Measurements from ENCODE around the gene DPP7.
A peak's percentile ranks its signal among the peaks of the same experiment; 100 is the strongest.

Gene DPP7

GRCh38 chr9:137096785-137097546, 17.6 kb downstream of the DPP7 start:
- Histone ChIP-seq H3K27me3 (ENCODE audit: control insufficient read depth in 1 of 2, insufficient read depth in 2 of 2, low read length in 2 of 2) (no peaks in the 10 kb centered on the region), H3K36me3 (ENCODE audit: control insufficient read depth in 2 of 2, insufficient read depth in 2 of 2, low read length in 2 of 2) (peaks cover 38 to 43% of the 10 kb centered on the region in 2 donors), H3K27ac (ENCODE audit: low read length) (no peak overlapping the region), H3K9ac (ENCODE audit: low read length in 2 of 2) (no peak overlapping the region), H3K9me3 (ENCODE audit: control insufficient read depth in 2 of 2, low read length in 2 of 2) (no peaks in the 10 kb centered on the region), H3K4me3 (ENCODE audit: low read length in 2 of 2) (no peak overlapping the region), H3K4me1 (ENCODE audit: control insufficient read depth, insufficient read depth, low read length) (no peaks in the 10 kb centered on the region)

DNA sequence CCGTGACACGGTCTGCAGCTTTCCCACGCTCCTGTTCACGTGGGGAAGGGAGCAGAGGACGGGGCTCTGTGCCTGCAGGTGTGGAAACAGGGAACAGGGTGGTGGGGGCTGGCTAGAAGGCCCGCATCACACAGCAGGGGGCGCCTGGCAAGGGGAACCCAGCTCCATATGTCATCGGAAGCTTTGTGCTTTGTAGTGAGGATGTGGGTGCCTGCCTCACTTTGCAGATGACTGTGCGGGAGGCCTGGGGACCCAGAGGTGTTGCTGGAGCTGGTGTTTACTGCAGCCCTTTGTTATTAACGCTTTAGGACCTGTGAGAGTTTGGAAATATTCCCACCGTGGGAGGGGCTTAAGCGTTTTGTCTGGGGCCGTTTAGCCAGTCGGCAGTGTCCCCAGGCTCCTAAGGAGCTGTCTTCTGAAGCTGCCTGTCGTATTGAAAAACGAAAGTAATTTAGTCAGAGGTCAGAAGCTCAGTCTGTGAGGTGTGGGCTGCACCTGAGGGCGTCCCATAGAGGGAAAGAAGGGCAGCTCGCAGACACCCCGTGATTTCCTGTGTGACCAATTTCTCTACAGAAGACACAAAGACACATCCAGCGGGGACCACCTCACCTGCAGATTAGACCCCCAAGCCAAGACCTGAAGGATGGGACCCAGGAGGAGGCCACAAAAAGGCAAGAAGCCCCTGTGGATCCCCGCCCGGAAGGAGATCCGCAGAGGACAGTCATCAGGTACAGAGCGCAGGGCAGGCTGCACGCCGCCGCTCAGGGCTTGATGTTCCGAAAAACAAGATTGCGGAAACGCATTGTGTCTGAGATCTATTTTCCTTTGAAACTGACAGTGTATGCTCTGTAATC, 18.6 kb downstream of the DPP7 start:
- no peak overlapping the region for H3K9ac ChIP-seq (ENCODE audit: low read length in 2 of 2)
- no peaks in the 10 kb centered on the region for H3K9me3 ChIP-seq (ENCODE audit: control insufficient read depth in 2 of 2, low read length in 2 of 2)
- peaks cover 30 to 36% of the 10 kb centered on the region in 2 donors for H3K36me3 ChIP-seq (ENCODE audit: control insufficient read depth in 2 of 2, insufficient read depth in 2 of 2, low read length in 2 of 2)
- no peaks in the 10 kb centered on the region for H3K27me3 ChIP-seq (ENCODE audit: control insufficient read depth in 1 of 2, insufficient read depth in 2 of 2, low read length in 2 of 2)
- no peaks in the 10 kb centered on the region for H3K4me1 ChIP-seq (ENCODE audit: control insufficient read depth, insufficient read depth, low read length)
- H3K27ac ChIP-seq (ENCODE audit: low read length): no peak overlapping the region
- H3K4me3 ChIP-seq (ENCODE audit: low read length in 2 of 2): no peak overlapping the region

GRCh38 chr9:137089232-137089947, 25.1 kb downstream of the DPP7 start:
- no peak overlapping the region for H3K4me3 ChIP-seq (ENCODE audit: low read length in 2 of 2)
- no peaks in the 10 kb centered on the region for H3K9me3 ChIP-seq (ENCODE audit: control insufficient read depth in 2 of 2, low read length in 2 of 2)
- no peak overlapping the region for H3K27ac ChIP-seq (ENCODE audit: low read length)
- peaks cover 14% of the 10 kb centered on the region for H3K4me1 ChIP-seq (ENCODE audit: control insufficient read depth, insufficient read depth, low read length)
- no peak overlapping the region for H3K9ac ChIP-seq (ENCODE audit: low read length in 2 of 2)
- peaks cover 4 to 12% of the 10 kb centered on the region in 2 donors for H3K36me3 ChIP-seq (ENCODE audit: control insufficient read depth in 2 of 2, insufficient read depth in 2 of 2, low read length in 2 of 2)
- no peaks in the 10 kb centered on the region for H3K27me3 ChIP-seq (ENCODE audit: control insufficient read depth in 1 of 2, insufficient read depth in 2 of 2, low read length in 2 of 2)

- Histone ChIP-seq H3K9me3 (ENCODE audit: control insufficient read depth in 2 of 2, low read length in 2 of 2) (no peaks in the 10 kb centered on the region), H3K27ac (ENCODE audit: low read length) (no peak overlapping the region), H3K27me3 (ENCODE audit: control insufficient read depth in 1 of 2, insufficient read depth in 2 of 2, low read length in 2 of 2) (no peaks in the 10 kb centered on the region), H3K36me3 (ENCODE audit: control insufficient read depth in 2 of 2, insufficient read depth in 2 of 2, low read length in 2 of 2) (peaks cover 4 to 12% of the 10 kb centered on the region in 2 donors), H3K4me3 (ENCODE audit: low read length in 2 of 2) (peak overlapping the region in 1 of 2 donors; percentile 82), H3K4me1 (ENCODE audit: control insufficient read depth, insufficient read depth, low read length) (peaks cover 19% of the 10 kb centered on the region), H3K9ac (ENCODE audit: low read length in 2 of 2) (no peak overlapping the region)
Measured at GRCh38 chr9:137088121-137088520, 26.4 kb downstream of the DPP7 start.

GRCh38 chr9:137087409-137087925, 27.1 kb downstream of the DPP7 start:
- H3K9me3 ChIP-seq (ENCODE audit: control insufficient read depth in 2 of 2, low read length in 2 of 2): no peaks in the 10 kb centered on the region
- H3K9ac ChIP-seq (ENCODE audit: low read length in 2 of 2): peak overlapping the region; percentile 68 to 75
- H3K27ac ChIP-seq (ENCODE audit: low read length): peak overlapping the region; percentile 82
- peaks cover 19% of the 10 kb centered on the region for H3K4me1 ChIP-seq (ENCODE audit: control insufficient read depth, insufficient read depth, low read length)
- peak overlapping the region; percentile 82 for H3K4me3 ChIP-seq (ENCODE audit: low read length in 2 of 2)
- H3K36me3 ChIP-seq (ENCODE audit: control insufficient read depth in 2 of 2, insufficient read depth in 2 of 2, low read length in 2 of 2): peaks cover 4 to 9% of the 10 kb centered on the region in 2 donors
- no peaks in the 10 kb centered on the region for H3K27me3 ChIP-seq (ENCODE audit: control insufficient read depth in 1 of 2, insufficient read depth in 2 of 2, low read length in 2 of 2)

- H3K36me3 ChIP-seq (ENCODE audit: control insufficient read depth in 2 of 2, insufficient read depth in 2 of 2, low read length in 2 of 2): peaks cover 4 to 10% of the 10 kb centered on the region in 2 donors
- H3K27me3 ChIP-seq (ENCODE audit: control insufficient read depth in 1 of 2, insufficient read depth in 2 of 2, low read length in 2 of 2): peaks cover 0 to 4% of the 10 kb centered on the region in 2 donors
- peak within 1 kb of the TSS; percentile 82 for H3K4me3 ChIP-seq (ENCODE audit: low read length in 2 of 2)
- H3K27ac ChIP-seq (ENCODE audit: low read length): peak within 1 kb of the TSS; percentile 82
- H3K9me3 ChIP-seq (ENCODE audit: control insufficient read depth in 2 of 2, low read length in 2 of 2): no peaks in the 10 kb centered on the region
- peak within 1 kb of the TSS; percentile 69 to 75 for H3K9ac ChIP-seq (ENCODE audit: low read length in 2 of 2)
- H3K4me1 ChIP-seq (ENCODE audit: control insufficient read depth, insufficient read depth, low read length): peaks cover 19% of the 10 kb centered on the region
Measured at GRCh38 chr9:137086531-137087408, 27.8 kb downstream of the DPP7 start, which contains the start of gene MAN1B1. TSS of gene MAN1B1 (plus strand) at chr9:137086985. CDS start at chr9:137087000, 15 bp downstream.

DNA sequence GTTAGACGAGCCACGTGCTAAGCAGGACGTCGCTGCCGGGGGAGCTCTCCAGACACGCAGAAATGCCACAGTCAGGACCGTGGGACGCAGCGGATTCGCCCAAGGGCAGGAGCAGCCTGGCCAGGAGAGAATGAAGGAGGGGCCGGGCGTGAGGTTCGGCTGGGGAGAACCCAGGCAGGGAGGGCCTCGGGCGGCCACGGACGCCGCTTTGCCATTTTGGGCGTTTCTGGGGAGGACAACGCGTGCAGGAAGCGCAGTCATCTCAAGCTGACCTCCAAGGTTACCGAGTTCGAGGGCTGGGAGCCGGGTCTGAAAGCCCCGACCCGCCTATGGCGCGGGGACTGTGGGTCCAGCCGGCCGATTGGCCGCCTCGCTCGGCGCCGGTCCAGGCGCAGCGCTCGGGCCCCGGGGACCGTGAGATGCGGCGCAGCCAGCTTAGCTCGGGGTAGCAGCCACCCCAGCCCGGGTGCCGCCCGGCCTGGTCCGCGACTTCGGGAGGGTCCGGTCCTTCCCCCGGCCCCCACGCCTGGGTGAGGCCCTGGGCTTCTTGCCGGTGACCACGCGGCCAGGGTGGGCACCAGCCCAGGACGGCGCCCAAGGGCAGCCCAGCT, 28.5 kb downstream of the DPP7 start:
- Histone ChIP-seq H3K4me1 (ENCODE audit: control insufficient read depth, insufficient read depth, low read length) (peaks cover 19% of the 10 kb centered on the region), H3K27ac (ENCODE audit: low read length) (peak overlapping the region; percentile 82), H3K27me3 (ENCODE audit: control insufficient read depth in 1 of 2, insufficient read depth in 2 of 2, low read length in 2 of 2) (peaks cover 0 to 4% of the 10 kb centered on the region in 2 donors), H3K9ac (ENCODE audit: low read length in 2 of 2) (peak overlapping the region; percentile 69 to 75), H3K9me3 (ENCODE audit: control insufficient read depth in 2 of 2, low read length in 2 of 2) (no peaks in the 10 kb centered on the region), H3K4me3 (ENCODE audit: low read length in 2 of 2) (peak overlapping the region; percentile 82), H3K36me3 (ENCODE audit: control insufficient read depth in 2 of 2, insufficient read depth in 2 of 2, low read length in 2 of 2) (peaks cover 4 to 10% of the 10 kb centered on the region in 2 donors)

GRCh38 chr9:137084526-137084925, 30.0 kb downstream of the DPP7 start:
- Histone ChIP-seq H3K9ac (ENCODE audit: low read length in 2 of 2) (no peak overlapping the region), H3K4me3 (ENCODE audit: low read length in 2 of 2) (no peak overlapping the region), H3K4me1 (ENCODE audit: control insufficient read depth, insufficient read depth, low read length) (peaks cover 19% of the 10 kb centered on the region), H3K27me3 (ENCODE audit: control insufficient read depth in 1 of 2, insufficient read depth in 2 of 2, low read length in 2 of 2) (peaks cover 7 to 15% of the 10 kb centered on the region in 2 donors), H3K9me3 (ENCODE audit: control insufficient read depth in 2 of 2, low read length in 2 of 2) (no peaks in the 10 kb centered on the region), H3K27ac (ENCODE audit: low read length) (no peak overlapping the region), H3K36me3 (ENCODE audit: control insufficient read depth in 2 of 2, insufficient read depth in 2 of 2, low read length in 2 of 2) (peaks cover 4% of the 10 kb centered on the region in 2 donors)

DNA sequence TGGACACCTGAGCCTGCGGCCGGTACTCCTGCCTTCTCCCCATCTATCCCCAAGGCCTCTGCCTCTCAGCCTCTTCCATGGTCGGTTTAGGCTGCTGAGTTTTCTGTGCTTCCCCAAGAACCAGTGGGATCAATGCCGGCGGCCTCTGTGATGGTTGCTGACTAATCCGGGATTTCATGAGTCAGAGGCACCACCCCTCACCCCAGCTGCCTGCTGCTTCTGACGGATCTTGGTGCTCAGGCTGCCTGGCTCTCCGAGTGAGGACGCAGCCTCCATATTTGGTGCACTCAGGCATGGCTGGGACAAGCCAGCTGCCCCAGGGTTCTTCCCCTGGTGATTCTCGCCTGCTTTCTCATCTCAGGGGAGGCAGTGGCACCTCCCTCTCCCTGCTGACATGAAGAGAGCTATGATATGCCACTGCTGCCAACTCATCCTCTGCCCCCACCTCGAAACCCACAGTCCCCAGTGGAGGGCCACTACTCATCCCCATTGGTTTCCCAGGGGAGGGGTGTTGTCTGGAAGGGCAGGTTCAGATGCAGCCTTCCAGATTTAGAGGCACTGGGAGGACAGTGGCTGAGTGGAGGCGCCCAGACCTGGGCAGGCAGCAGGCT, 31.0 kb downstream of the DPP7 start:
- no peak overlapping the region for H3K4me3 ChIP-seq (ENCODE audit: low read length in 2 of 2)
- H3K4me1 ChIP-seq (ENCODE audit: control insufficient read depth, insufficient read depth, low read length): peaks cover 22% of the 10 kb centered on the region
- H3K9ac ChIP-seq (ENCODE audit: low read length in 2 of 2): no peak overlapping the region
- H3K9me3 ChIP-seq (ENCODE audit: control insufficient read depth in 2 of 2, low read length in 2 of 2): no peaks in the 10 kb centered on the region
- no peak overlapping the region for H3K27ac ChIP-seq (ENCODE audit: low read length)
- H3K27me3 ChIP-seq (ENCODE audit: control insufficient read depth in 1 of 2, insufficient read depth in 2 of 2, low read length in 2 of 2): peaks cover 14 to 26% of the 10 kb centered on the region in 2 donors
- H3K36me3 ChIP-seq (ENCODE audit: control insufficient read depth in 2 of 2, insufficient read depth in 2 of 2, low read length in 2 of 2): peaks cover 0 to 6% of the 10 kb centered on the region in 2 donors
